Stimulated activated CD8-positive, alpha-beta memory T cell treated with anti-CD3 and anti-CD28 coated beads, Interleukin-15, amount 100 ng/mL, for 1 hour (primary cell): ENCODE measurements around the gene MOB2.

ENCODE experiments used
- DNase-seq: peaks from one replicate; pipeline ENCODE4 v3.0.0-alpha.2; 2020; ENCODE audit warnings: low read depth

Gene MOB2

GRCh38 chr11:1486054-1486825 lies at the start of gene MOB2:
Gene MOB2, minus strand, starts transcription at chr11:1486779. Its CDS starts 223 bp downstream, at chr11:1486556.
- DNase-seq: no peak

DNA sequence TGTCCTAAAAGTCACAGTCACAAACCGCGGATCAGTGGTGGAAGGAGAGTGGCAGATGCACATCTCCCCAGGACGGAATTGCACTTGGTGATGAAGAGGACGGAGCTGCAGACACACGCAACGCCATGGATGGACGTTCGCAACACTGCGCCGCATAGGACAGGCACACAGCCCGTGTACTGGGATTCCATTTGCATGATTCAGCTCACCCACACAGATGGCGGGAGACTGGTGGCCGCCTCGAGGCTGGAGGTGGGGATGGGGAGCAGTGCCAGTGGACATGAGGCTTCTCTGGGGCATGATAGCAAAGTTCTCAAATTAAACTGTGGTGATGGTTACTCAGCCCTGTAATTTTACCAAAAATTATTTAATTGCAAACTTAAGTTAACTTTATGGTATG lies 48.1 kb upstream of the MOB2 start:
- no peak for DNase-seq

DNA sequence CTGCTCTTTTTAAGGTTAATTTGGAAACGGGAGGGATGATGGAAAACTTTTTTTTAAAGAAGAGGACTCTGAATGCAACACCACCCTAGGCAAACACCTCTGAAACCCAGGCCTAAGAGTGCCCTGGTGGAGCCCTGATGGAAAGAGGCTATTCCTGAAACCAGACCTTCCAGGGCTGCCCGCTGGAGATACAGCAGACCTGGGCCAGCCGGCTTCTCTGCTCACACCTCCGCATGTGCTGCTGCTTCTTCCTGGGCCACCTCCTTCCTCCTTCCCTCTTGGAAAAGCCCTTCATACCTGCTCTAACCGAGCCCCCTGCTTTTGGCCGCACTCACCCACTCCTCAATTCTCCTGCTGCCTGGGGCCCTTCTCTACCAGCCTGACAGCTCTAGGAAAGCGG lies 47.6 kb upstream of the MOB2 start:
- no peak for DNase-seq

DNA sequence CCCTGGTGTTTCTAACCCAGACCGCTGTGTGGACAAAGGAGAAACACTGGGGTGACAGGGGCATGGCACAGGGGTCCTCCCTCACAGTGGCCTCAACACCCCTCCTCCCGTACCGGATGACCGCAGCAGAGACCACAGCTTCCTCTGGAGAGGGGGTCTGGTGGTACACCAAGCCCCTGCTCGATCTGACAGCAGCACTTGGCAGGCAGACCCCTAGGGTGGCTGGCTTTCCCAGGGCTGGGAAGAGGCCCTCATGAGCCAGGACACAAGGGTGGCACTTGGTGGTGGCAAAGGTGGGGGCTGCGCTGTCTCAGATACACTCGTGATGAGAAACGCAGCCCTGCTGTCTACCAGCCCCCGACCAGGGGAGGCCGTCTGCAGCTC lies 46.8 kb upstream of the MOB2 start:
- no peak for DNase-seq

DNA sequence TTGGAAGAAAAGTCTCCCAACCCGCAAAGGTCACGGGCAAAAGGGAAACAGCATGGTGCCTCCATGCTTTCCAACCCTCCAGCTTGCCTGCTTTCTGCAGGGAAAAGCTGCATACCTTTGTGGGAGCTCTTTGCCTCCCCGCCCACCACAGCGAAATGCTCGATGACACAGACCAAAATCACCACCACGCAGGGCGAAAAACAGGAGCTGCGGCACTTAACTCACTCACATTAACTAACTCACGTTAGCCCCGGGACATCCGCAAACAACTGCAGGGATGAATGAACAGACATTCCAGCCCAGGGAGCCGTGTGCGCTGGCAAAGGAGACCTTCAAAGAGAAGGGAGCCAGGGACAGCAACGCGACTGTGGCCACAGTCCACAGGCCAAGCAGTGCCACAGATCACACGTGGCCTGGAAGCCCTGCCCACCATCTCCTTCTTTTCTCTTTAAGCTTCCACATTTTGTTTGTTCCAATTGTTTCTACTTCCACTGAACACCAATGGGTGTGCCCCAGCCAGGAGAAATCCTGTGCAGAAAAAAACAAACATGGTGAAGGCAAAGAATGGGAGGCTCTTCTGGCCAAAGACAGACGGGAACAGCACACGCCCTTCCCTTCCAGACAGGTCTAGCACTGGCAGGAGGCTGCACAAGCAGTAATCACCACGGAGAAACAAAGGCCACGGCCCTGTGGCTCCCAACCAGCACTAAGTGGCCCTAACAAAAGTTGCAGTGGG lies 46.2 kb upstream of the MOB2 start:
- DNase-seq: no peak

DNA sequence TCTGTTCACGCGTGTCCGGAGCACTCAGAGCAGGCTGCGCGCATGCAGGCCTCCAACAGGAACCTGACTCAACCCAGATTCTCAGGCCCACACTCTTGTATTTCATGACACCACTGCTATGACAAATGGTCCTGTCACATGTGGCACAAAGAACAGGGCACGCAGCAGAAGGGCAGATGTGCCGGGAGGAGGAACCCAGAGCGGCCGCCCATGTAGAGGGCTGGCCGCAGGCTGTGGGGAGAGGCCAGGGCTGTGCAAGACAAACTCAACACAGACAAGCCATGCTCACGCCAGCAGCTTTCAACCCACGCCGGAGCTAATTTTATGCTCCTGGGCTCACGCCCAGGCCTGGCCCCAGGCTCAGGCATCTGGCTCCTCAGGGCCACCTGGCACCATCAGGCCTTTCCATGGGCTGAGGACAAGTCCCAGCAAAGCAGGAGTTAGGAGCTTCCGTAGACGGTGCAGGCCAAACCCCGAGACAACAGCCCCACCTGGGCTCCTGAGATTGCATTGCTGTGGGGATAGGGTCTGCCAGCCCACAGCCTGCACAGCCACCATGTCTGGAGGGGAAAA lies 45.5 kb upstream of the MOB2 start:
- DNase-seq: no peak

DNA sequence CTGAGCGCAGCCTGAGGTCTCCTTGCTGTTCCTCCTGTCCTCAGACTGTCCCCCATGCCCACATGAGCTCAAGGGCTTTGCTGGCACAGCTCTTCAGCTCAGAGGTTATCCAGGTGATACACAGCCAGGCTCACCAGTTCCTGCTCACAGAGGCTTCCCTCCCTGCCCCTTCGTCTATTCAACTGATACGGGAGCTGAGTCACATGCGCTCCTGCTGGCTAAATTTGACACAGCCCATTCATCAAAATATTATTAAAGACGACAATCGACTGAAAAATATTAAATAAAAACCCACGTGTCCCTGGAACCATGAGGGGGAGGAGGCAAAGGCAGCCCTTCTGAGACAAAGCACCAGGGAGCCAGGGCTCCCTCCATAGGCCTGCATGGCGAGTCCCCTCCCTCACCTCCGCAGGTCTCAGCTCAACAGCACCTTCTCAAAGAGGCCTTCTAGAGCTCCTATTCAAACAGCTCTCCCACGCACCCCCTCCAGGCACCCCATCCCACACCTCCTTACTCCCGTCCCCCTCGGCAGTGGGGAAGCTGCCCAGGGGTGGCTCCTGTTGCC lies 45.0 kb upstream of the MOB2 start:
- no peak for DNase-seq

DNA sequence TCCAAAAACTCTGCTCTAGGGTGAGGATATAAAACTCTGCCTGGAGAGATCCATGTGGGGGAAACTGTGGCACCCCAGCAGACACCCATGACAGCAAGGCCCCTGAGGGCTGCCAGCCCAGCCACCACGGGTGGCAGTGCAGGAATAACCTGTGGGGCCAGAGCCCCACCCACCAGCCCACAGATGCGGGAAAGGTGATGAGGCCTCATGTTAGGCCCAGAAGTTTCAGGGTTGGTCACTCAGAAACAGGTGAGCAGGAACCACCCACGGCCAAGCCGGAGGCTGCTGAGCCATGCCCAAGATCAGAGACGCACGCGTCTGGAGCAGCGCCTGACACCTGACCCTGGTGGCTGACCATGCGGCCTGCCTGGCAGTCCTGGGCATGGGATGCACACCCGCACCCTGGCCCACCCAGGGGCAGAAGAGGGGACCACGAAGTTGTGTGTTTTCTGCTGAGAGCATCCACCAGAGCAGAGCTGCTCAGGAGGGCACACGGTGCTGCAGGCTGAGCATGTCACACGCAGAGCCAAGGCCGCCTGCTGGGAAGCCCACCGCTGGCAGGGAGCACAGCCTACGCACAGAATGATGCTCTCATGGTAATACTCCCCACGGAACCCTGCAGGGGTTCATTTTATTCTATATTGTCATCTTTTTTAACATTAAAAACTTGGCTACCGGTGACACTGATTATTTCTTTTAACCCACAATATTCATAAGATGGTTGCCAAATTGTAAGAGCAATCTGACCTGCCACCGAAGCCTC lies 44.3 kb upstream of the MOB2 start:
- no peak for DNase-seq

DNA sequence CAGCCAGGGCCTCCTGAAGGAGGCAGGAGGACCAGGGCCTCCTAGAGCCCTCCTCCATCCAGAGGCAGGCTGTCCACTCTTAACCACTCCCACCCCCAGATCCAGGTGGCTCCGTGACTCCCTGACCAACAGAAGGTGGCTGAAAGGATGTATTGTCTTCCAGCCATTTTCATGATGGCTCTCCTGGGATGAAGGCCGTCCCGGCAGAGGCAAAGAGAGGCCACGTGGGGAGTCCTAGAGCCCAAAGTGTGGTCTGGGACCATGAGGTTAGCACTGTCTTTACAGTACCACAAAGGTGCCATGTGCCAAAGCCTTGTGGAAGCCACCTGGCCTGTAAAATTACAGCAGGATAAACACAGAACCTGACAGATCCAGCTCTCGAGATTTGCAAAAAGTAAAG lies 43.2 kb upstream of the MOB2 start:
- no peak for DNase-seq

DNA sequence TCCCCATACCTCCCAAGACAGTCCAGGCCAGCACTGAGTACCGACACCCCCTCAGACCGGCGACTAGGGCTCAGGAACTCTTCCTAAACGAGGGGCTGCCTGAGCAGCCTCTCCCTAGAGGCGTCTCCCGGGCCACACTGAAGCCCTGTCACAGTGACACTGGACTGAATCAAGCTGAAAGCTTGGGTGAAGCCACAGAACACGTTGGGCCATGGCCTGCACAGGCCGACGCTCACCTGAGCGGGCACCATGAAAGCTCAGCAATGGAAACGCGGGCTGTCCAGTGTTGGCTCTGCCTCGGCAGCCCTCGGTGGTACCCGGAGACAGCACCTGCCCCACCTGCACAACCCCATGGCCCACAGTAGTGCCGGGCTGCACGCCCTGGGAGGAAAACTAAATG lies 42.7 kb upstream of the MOB2 start:
- DNase-seq: no peak

DNA sequence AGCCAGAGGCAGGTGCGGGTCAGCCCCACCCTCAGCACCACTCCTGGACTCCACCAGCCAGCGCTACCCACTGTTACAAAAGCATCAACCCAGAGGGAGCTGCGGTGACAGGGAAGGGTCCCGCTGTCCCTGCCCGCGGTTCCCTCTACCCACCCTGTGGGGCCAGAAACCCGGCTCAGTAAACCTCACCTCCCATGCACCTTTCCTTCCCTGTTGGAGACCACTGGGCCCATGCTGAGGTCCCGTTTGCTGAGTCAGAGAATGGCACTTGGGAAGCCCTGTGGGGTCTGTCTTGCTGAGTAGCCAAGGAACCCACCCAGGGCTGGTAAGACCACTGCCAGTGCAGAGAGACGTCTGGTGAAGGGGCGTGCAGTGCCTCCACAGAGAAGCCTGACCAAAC lies 42.1 kb upstream of the MOB2 start:
- no peak for DNase-seq

DNA sequence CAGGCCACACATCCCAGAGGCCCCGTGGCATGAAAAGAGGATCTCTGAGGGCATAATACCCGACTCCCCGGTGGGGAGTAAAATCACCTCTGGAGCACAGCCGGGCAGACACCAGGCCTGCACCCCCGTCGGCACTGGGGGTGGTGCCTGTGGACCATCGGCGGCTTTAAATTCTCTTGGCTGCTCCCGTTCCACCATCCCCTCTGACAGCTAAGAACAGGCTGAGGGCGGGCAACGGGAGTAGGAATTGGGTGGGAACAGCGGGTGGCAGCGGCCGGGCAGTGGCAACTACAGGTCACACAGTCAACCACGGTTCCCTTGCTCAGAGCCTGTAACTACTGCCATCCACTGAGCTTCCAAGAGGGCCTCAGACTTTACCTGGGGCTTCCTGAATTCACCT lies 40.2 kb upstream of the MOB2 start:
- DNase-seq: no peak

GRCh38 chr11:1523779-1524178 lies 37.2 kb upstream of the MOB2 start:
- no peak for DNase-seq

DNA sequence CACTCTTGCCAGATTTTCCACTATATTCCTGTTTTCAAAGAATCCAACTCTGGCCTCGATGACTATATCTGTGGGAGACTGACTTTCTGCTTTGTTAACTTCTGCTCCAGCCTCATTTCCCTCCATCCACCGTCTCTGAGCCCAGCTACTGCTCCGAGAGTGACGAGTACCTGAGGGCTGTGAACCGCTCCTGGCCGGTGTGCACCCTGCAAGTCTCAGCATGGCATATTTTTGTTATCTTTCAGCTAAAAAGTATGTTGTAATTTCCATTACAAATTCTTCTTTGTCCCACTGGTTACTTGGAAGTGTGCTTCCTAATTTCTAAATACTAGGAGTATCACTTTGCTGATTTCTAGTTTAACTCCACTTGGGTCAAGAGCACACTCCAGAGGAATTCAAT lies 36.5 kb upstream of the MOB2 start:
- no peak for DNase-seq

DNA sequence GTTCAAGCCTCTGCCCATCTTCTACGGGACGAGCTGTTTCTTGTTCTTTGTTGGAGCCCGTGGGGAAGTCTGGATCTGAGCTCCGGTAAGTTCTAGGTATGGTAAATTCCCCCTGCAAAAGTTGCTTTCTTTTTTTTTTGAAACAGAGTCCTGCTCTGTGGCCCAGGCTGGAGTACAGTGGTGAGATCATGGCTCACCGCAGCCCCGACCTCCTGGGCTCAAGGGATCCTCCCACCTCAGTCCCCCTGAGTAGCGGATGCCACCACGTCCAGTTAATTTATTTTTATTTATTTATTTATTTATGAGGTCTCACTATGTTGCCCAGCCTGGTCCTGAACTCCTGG lies 35.5 kb upstream of the MOB2 start:
- no peak for DNase-seq

GRCh38 chr11:1521382-1522080 lies 35.0 kb upstream of the MOB2 start:
- no peak for DNase-seq

GRCh38 chr11:1520663-1521267 lies 34.2 kb upstream of the MOB2 start:
- no peak for DNase-seq

DNA sequence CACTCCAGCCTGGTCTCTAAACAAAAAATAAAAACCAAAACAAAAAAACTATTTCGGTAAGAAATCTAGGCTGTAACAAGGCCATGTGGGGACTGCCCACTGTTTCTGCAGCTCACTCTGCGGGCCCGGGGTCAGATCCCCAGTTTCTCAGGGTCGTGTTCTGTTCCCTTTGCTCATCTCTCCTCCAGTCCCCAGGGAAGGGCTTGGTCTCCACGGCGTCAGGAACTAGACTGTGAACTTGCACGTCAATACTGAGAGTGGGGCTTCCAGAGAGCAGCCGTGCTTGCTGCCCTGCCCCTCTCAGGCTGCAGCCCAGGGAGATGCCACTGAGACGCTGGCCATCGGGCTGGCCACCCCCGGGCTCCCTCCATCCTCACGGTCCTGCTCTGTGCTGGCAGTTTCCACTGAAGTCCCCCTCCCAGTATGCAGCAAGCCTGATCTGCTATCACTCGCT lies 33.7 kb upstream of the MOB2 start:
- no peak for DNase-seq

- no peak for DNase-seq
Measured at GRCh38 chr11:1519028-1520010, 32.7 kb upstream of the MOB2 start.

- no peak for DNase-seq
Measured at GRCh38 chr11:1518301-1518700, 31.7 kb upstream of the MOB2 start.
